ENCODE data around the gene TRIM14.

DNA sequence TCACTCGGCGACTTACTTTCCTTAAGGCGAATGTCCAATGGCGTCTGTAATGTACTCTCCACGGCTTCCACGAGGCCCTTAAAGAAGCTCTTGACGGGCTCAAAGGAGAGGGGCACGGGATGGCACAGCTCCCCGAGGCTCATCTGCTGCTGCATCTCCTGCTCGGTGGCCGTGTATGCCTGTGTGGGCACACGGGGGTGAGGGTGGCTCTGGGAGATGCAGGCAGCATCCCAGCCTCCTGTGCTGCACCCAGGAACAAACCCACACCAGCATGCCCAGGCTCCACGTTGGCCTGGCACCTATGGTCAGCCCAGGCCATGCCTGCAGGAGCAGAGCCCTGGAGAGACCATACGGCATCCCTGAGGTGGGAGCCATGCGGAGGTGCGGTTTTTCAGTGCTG lies 24.2 kb downstream of the TRIM14 start:
- TF ChIP-seq EP300 (IDR thresholded peaks at IDR 0.05) (no peak), ESRRA (IDR thresholded peaks at IDR 0.05; ENCODE audit: borderline replicate concordance, low read length) (no peak), CEBPB (IDR thresholded peaks at IDR 0.05) (no peak), CTCF (IDR thresholded peaks at IDR 0.05) (no peak), PHF8 (IDR thresholded peaks at IDR 0.05; ENCODE audit: borderline replicate concordance, low read depth) (no peak), BCL3 (IDR thresholded peaks at IDR 0.05) (no peak), POLR2A (IDR thresholded peaks at IDR 0.05; ENCODE audit: low read length) (no peak), SMC3 (IDR thresholded peaks at IDR 0.05) (no peak), JUNB (IDR thresholded peaks at IDR 0.05) (no peak), KDM1A (IDR thresholded peaks at IDR 0.05; ENCODE audit: low read depth) (no peak), HDAC2 (IDR thresholded peaks at IDR 0.05) (no peak), POLR2AphosphoS2 (conservative IDR thresholded peaks at IDR 0.05; ENCODE audit: low read length) (no peak)
